ENCODE measurements around the gene HEPACAM2. TPM values are rescaled to one million over a fixed set of nuclear protein-coding genes. Genes with fewer than 3 reads are reported as not detected.

HEPACAM2 gene
- total RNA-seq, 2 donors from 2014 or later = not detected

GRCh38 chr7:93150200-93150835 is 76.0 kb downstream of the HEPACAM2 start:
- no peak for DNase-seq (ENCODE audit: low spot score)
- no peak for ATAC-seq
- H3K27me3 Mint-ChIP-seq = no peaks in the 10 kb centered on the region
- peak overlapping the region; percentile 24 for H3K4me3 Mint-ChIP-seq
- peaks cover 5% of the 10 kb centered on the region for H3K9me3 Mint-ChIP-seq
- peak overlapping the region; percentile 36 to 46 for H3K27ac Mint-ChIP-seq
- peaks cover 17% of the 10 kb centered on the region for H3K36me3 Mint-ChIP-seq
- peaks cover 21 to 31% of the 10 kb centered on the region in 2 donors for H3K4me1 Mint-ChIP-seq (ENCODE audit: low read depth in 2 of 2)

- H3K36me3 Mint-ChIP-seq = peaks cover 17% of the 10 kb centered on the region
- H3K27ac Mint-ChIP-seq = peak overlapping the region; percentile 98 to 100
- peaks cover 5% of the 10 kb centered on the region for H3K9me3 Mint-ChIP-seq
- ATAC-seq (no peak), DNase-seq (ENCODE audit: low spot score) (no peak)
- peak overlapping the region; percentile 89 for H3K4me3 Mint-ChIP-seq
- no peaks in the 10 kb centered on the region for H3K27me3 Mint-ChIP-seq
- H3K4me1 Mint-ChIP-seq (ENCODE audit: low read depth in 2 of 2) = peaks cover 21 to 31% of the 10 kb centered on the region in 2 donors
Observed at GRCh38 chr7:93148727-93149126, 77.5 kb downstream of the HEPACAM2 start.

GRCh38 chr7:93148144-93148543 is 78.1 kb downstream of the HEPACAM2 start, which contains the start of gene SAMD9L:
TSS of gene SAMD9L (minus strand) at chr7:93148385. CDS start at chr7:93135971, 12,414 bp downstream.
- Mint-ChIP-seq H3K36me3 (peaks cover 23% of the 10 kb centered on the region), H3K4me3 (peak within 1 kb of the TSS; percentile 89), H3K4me1 (ENCODE audit: low read depth in 2 of 2) (peaks cover 23 to 35% of the 10 kb centered on the region in 2 donors), H3K27me3 (no peaks in the 10 kb centered on the region), H3K9me3 (peaks cover 5% of the 10 kb centered on the region), H3K27ac (peak within 1 kb of the TSS; percentile 98 to 100)
- DNase-seq (ENCODE audit: low spot score) = no peak
- peak; percentile 67 to 70 for ATAC-seq

DNA sequence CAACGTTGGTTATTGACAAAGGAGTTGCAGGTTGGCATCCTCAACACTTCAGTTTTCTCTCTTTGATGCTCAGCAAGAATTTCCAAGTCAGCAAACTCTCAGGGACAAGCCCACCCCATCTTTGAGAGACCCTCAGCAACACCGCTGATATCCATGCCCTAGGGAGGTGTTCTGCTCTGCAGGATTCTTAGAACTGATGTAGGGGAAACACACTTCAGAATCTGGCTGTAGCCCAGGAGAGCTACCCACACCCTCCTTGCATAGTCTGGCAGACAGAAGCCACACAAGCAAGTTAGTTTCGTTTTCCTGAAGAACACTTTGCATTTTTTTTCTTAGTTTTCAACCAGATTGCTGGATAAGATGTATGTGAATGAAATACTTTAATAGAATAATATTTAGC is 78.9 kb downstream of the HEPACAM2 start:
- ATAC-seq = peak; percentile 81 to 89
- DNase-seq (ENCODE audit: low spot score) = no peak
- Mint-ChIP-seq H3K4me1 (ENCODE audit: low read depth in 2 of 2) (peaks cover 23 to 36% of the 10 kb centered on the region in 2 donors), H3K27me3 (no peaks in the 10 kb centered on the region), H3K4me3 (peak overlapping the region; percentile 89), H3K36me3 (peaks cover 25% of the 10 kb centered on the region), H3K27ac (peak overlapping the region; percentile 98 to 100), H3K9me3 (peaks cover 5% of the 10 kb centered on the region)

- H3K27ac Mint-ChIP-seq = peak overlapping the region; percentile 98 to 100
- H3K4me1 Mint-ChIP-seq (ENCODE audit: low read depth in 2 of 2) = peaks cover 23 to 36% of the 10 kb centered on the region in 2 donors
- peak overlapping the region; percentile 89 for H3K4me3 Mint-ChIP-seq
- peak in 1 of 2 donors; percentile 32 for ATAC-seq
- no peak for DNase-seq (ENCODE audit: low spot score)
- H3K9me3 Mint-ChIP-seq = peaks cover 5% of the 10 kb centered on the region
- no peaks in the 10 kb centered on the region for H3K27me3 Mint-ChIP-seq
- peaks cover 25% of the 10 kb centered on the region for H3K36me3 Mint-ChIP-seq
Observed at GRCh38 chr7:93146472-93147141, 79.7 kb downstream of the HEPACAM2 start.

- H3K36me3 Mint-ChIP-seq = peaks cover 25% of the 10 kb centered on the region
- peak overlapping the region; percentile 65 for H3K4me3 Mint-ChIP-seq
- H3K27me3 Mint-ChIP-seq = no peaks in the 10 kb centered on the region
- peaks cover 23 to 36% of the 10 kb centered on the region in 2 donors for H3K4me1 Mint-ChIP-seq (ENCODE audit: low read depth in 2 of 2)
- H3K27ac Mint-ChIP-seq = peak overlapping the region; percentile 98 to 100
- ATAC-seq (no peak), DNase-seq (ENCODE audit: low spot score) (no peak)
- peaks cover 5% of the 10 kb centered on the region for H3K9me3 Mint-ChIP-seq
Observed at GRCh38 chr7:93146036-93146435, 80.2 kb downstream of the HEPACAM2 start.

DNA sequence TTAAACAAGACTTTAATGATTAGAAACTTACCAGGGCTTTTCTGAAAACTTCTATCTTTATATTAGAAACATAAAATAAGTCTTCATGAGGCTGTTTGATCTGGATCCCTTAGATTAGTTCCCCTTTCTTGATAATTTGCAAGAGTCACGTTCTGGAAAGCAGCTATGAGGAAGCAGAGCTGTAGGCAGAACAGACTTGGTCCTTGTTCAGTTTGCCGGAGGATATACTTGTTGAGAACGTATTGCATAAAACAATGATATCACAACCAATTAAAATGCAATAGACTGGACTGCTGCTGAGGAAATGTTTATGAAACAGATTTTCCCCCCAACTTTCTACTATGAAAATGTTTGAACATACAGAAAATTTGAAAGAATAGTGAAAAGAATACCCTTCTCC is 80.9 kb downstream of the HEPACAM2 start:
- H3K36me3 Mint-ChIP-seq = peaks cover 25% of the 10 kb centered on the region
- H3K4me1 Mint-ChIP-seq (ENCODE audit: low read depth in 2 of 2) = peaks cover 23 to 36% of the 10 kb centered on the region in 2 donors
- DNase-seq (ENCODE audit: low spot score) (no peak), ATAC-seq (no peak)
- no peak overlapping the region for H3K4me3 Mint-ChIP-seq
- no peak overlapping the region for H3K27ac Mint-ChIP-seq
- no peaks in the 10 kb centered on the region for H3K27me3 Mint-ChIP-seq
- peaks cover 5% of the 10 kb centered on the region for H3K9me3 Mint-ChIP-seq

- ATAC-seq = no peak
- DNase-seq (ENCODE audit: low spot score) = no peak
- Mint-ChIP-seq H3K36me3 (peaks cover 20% of the 10 kb centered on the region), H3K27ac (no peak overlapping the region), H3K4me1 (ENCODE audit: low read depth in 2 of 2) (peaks cover 13 to 21% of the 10 kb centered on the region in 2 donors), H3K27me3 (no peaks in the 10 kb centered on the region), H3K4me3 (no peak overlapping the region), H3K9me3 (peaks cover 6% of the 10 kb centered on the region)
Observed at GRCh38 chr7:93142127-93142526, 84.1 kb downstream of the HEPACAM2 start.

GRCh38 chr7:93140582-93141191 is 85.6 kb downstream of the HEPACAM2 start:
- no peak for DNase-seq (ENCODE audit: low spot score)
- Mint-ChIP-seq H3K27ac (no peak overlapping the region), H3K4me3 (no peak overlapping the region), H3K4me1 (ENCODE audit: low read depth in 2 of 2) (peaks cover 3 to 6% of the 10 kb centered on the region in 2 donors), H3K27me3 (no peaks in the 10 kb centered on the region), H3K9me3 (peaks cover 7% of the 10 kb centered on the region), H3K36me3 (peaks cover 28% of the 10 kb centered on the region)
- ATAC-seq = no peak

GRCh38 chr7:93138576-93138975 is 87.7 kb downstream of the HEPACAM2 start:
- Mint-ChIP-seq H3K27me3 (no peaks in the 10 kb centered on the region), H3K9me3 (peaks cover 11% of the 10 kb centered on the region), H3K36me3 (peaks cover 47% of the 10 kb centered on the region), H3K4me1 (ENCODE audit: low read depth in 2 of 2) (peaks cover 3 to 5% of the 10 kb centered on the region in 2 donors), H3K27ac (no peak overlapping the region), H3K4me3 (no peak overlapping the region)
- ATAC-seq (no peak), DNase-seq (ENCODE audit: low spot score) (no peak)

Other genes starting within 250 kb of the HEPACAM2 start
- 10 to 100 TPM; 15.3 to 27.3 TPM for gene SAMD9, start 108.5 kb downstream of the HEPACAM2 start, total RNA-seq
- 10 to 100 TPM; 30.7 to 45.6 TPM for gene SAMD9L, start 78.1 kb downstream of the HEPACAM2 start, total RNA-seq
- 10 to 100 TPM; 19.2 to 30.9 TPM for gene VPS50, start 5.9 kb upstream of the HEPACAM2 start, total RNA-seq

All from natural killer cell treated with Interleukin-12 subunit alpha and Interleukin-12 subunit beta and Interleukin-15 and Interleukin-18, amount 100 ng/mL, for 72 hours (primary cell).